Stimulated activated CD4-positive, alpha-beta T cell treated with anti-CD3 and anti-CD28 coated beads, Interleukin-15, amount 100 ng/mL, for 48 hours (primary cell): ENCODE measurements around the gene WNT7B.
A peak's percentile ranks its signal among the peaks of the same experiment; 100 is the strongest.

Experiments
- DNase-seq, 2 donors: peaks; one replicate each; pipeline ENCODE4 v3.0.0-alpha.2; 2020; ENCODE audit warnings: low read depth in 2 of 2

The WNT7B gene

GRCh38 chr22:45995405-45996101 lies 18.6 kb upstream of the WNT7B start:
- DNase-seq: no peak

GRCh38 chr22:45994491-45995404 lies 17.8 kb upstream of the WNT7B start:
- peak; percentile 55 to 73 for DNase-seq

GRCh38 chr22:45993841-45994240 lies 16.9 kb upstream of the WNT7B start:
- no peak for DNase-seq

GRCh38 chr22:45993143-45993692 lies 16.3 kb upstream of the WNT7B start:
- no peak for DNase-seq

- no peak for DNase-seq
These were observed 15.8 kb upstream of the WNT7B start for GRCh38 chr22:45992737-45993136.

GRCh38 chr22:45991098-45991497 lies 14.1 kb upstream of the WNT7B start:
- DNase-seq: no peak

- no peak for DNase-seq
These were observed 10.3 kb upstream of the WNT7B start for GRCh38 chr22:45987136-45987861.

GRCh38 chr22:45984316-45984916 lies 7.5 kb upstream of the WNT7B start:
- DNase-seq: no peak

- no peak for DNase-seq
These were observed 6.8 kb upstream of the WNT7B start for GRCh38 chr22:45983797-45984196.

- DNase-seq: no peak
These were observed 3.8 kb upstream of the WNT7B start for GRCh38 chr22:45980761-45981160.

GRCh38 chr22:45980268-45980570 lies 3.3 kb upstream of the WNT7B start:
- no peak for DNase-seq

- DNase-seq: no peak
These were observed 1.3 kb upstream of the WNT7B start for GRCh38 chr22:45978275-45978713.

GRCh38 chr22:45977551-45978274 lies 751 bp upstream of the WNT7B start:
- DNase-seq: no peak

GRCh38 chr22:45976254-45977002 lies 534 bp downstream of the WNT7B start:
- no peak for DNase-seq

GRCh38 chr22:45975164-45976161 lies 1.5 kb downstream of the WNT7B start:
- DNase-seq: no peak

GRCh38 chr22:45974498-45974897 lies 2.5 kb downstream of the WNT7B start:
- no peak for DNase-seq

GRCh38 chr22:45972889-45973253 lies 4.1 kb downstream of the WNT7B start:
- no peak for DNase-seq

GRCh38 chr22:45972091-45972888 lies 4.7 kb downstream of the WNT7B start:
- DNase-seq: no peak
